Vagina (tissue), 2 donors: ENCODE measurements around the gene NPHS2.

Source experiments
- POLR2A ChIP-seq, 2 donors: fragments of 450-650 bp; IDR thresholded peaks; one replicate each; pipeline ENCODE4 v1.6.1; 2017; ENCODE audit warnings: antibody characterized with exemption in 2 of 2, mild to moderate bottlenecking in 2 of 2, moderate library complexity in 2 of 2
- POLR2AphosphoS5 ChIP-seq, 2 donors: sonication (generic); formaldehyde crosslinking; IDR thresholded peaks; one replicate each; pipeline ENCODE4 v1.9.0; 2017; ENCODE audit warnings: antibody characterized with exemption in 2 of 2, mild to moderate bottlenecking in 2 of 2, low read depth in 1 of 2; ENCODE audit not compliant: insufficient read depth in 1 of 2
- TF ChIP-seq, protein P1 (sequence below), 3 experiments: fragments of 450-650 bp in 2 of 3; fragments of 200-600 bp in 1 of 3; sonication (generic) in 1 of 3; IDR thresholded peaks; one replicate each; pipeline ENCODE4 v1.5.1; 2017 to 2019; ENCODE audit warnings: antibody characterized with exemption in 3 of 3, mild to moderate bottlenecking in 2 of 3, moderate library complexity in 2 of 3

DNA sequence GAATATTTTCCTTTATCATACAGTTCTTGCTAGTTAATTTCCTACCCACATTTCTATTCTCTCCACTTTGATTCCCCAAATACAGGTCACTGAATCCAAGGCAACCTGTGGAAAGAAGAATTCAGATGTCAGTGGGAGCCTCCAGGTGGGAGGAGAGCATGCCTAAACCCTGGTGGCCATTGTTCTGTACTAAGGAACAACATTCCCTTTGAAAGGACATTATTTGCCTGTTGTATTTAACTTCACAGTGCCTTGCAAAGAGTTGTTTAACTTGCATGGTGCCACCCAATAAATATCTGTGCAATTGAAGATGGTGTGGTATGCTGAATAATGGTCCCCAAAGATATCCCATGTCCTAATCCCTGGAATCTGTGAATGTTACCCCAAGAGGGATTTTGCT is 21.3 kb downstream of the NPHS2 start:
- TF ChIP-seq, protein P1, sequence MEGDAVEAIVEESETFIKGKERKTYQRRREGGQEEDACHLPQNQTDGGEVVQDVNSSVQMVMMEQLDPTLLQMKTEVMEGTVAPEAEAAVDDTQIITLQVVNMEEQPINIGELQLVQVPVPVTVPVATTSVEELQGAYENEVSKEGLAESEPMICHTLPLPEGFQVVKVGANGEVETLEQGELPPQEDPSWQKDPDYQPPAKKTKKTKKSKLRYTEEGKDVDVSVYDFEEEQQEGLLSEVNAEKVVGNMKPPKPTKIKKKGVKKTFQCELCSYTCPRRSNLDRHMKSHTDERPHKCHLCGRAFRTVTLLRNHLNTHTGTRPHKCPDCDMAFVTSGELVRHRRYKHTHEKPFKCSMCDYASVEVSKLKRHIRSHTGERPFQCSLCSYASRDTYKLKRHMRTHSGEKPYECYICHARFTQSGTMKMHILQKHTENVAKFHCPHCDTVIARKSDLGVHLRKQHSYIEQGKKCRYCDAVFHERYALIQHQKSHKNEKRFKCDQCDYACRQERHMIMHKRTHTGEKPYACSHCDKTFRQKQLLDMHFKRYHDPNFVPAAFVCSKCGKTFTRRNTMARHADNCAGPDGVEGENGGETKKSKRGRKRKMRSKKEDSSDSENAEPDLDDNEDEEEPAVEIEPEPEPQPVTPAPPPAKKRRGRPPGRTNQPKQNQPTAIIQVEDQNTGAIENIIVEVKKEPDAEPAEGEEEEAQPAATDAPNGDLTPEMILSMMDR (IDR thresholded peaks at IDR 0.05): no peak
- TF ChIP-seq POLR2AphosphoS5 (IDR thresholded peaks at IDR 0.05; ENCODE audit: insufficient read depth in 1 of 2, low read depth in 1 of 2) (no peak), POLR2A (IDR thresholded peaks at IDR 0.05) (no peak)
